Nephron (organoid): Measurements from ENCODE around the gene CSTB.

Experiments
- H3K27ac Mint-ChIP-seq, 3 experiments: 2 replicates each; pipeline ENCODE4 v1.8.0; 2020; ENCODE audit warnings: mixed read lengths in 3 of 3, mild to moderate bottlenecking in 2 of 3, moderate library complexity in 1 of 3
- H3K27me3 Mint-ChIP-seq: 2 replicates; pipeline ENCODE4 v1.8.0; 2021; ENCODE audit warnings: low read depth, mild to moderate bottlenecking, moderate library complexity, mixed read lengths
- H3K36me3 Mint-ChIP-seq: 2 replicates; pipeline ENCODE4 v1.8.0; 2020; ENCODE audit warnings: low read depth, mixed read lengths
- H3K4me1 Mint-ChIP-seq: 2 replicates; pipeline ENCODE4 v1.8.0; 2020; ENCODE audit warnings: mixed read lengths
- H3K4me3 Mint-ChIP-seq, 3 experiments: 2 replicates each; pipeline ENCODE4 v1.8.0; 2020; ENCODE audit warnings: mild to moderate bottlenecking in 3 of 3, mixed read lengths in 3 of 3, moderate library complexity in 2 of 3
- H3K9me3 Mint-ChIP-seq: 2 replicates; pipeline ENCODE4 v1.8.0; 2020; ENCODE audit warnings: mixed read lengths
- TF ChIP-seq, protein P1 (sequence below), 3 experiments: fragments of 200-600 bp; sonication (generic); IDR thresholded peaks; one replicate each; pipeline ENCODE4 v1.5.0; 2021; ENCODE audit warnings: antibody characterized with exemption in 3 of 3; ENCODE audit not compliant: unreplicated experiment in 3 of 3

Gene CSTB

DNA sequence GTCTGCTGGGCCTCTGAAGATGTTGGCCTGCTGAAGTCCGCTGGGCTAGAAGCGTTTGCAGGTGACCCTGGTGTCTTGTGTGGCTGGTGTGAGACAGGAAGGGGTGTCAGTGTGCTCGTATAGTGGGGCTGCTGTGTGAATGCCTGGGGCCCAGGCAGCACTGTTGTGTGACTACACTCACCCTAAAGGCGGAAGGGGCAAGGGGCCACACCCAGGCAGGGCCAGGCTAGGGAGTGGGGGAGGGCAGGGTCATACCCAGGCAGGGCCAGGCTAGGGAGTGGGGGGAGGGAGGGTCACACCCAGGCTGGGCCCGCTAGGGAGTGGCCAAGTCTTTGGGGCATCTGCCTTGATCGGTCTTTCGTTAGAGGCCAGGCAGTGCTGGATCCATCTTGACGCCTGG lies 32.2 kb downstream of the CSTB start:
- H3K36me3 Mint-ChIP-seq: peaks cover 23% of the 10 kb centered on the region
- peaks cover 3% of the 10 kb centered on the region for H3K27me3 Mint-ChIP-seq
- H3K4me3 Mint-ChIP-seq: no peak overlapping the region
- TF ChIP-seq, protein P1, sequence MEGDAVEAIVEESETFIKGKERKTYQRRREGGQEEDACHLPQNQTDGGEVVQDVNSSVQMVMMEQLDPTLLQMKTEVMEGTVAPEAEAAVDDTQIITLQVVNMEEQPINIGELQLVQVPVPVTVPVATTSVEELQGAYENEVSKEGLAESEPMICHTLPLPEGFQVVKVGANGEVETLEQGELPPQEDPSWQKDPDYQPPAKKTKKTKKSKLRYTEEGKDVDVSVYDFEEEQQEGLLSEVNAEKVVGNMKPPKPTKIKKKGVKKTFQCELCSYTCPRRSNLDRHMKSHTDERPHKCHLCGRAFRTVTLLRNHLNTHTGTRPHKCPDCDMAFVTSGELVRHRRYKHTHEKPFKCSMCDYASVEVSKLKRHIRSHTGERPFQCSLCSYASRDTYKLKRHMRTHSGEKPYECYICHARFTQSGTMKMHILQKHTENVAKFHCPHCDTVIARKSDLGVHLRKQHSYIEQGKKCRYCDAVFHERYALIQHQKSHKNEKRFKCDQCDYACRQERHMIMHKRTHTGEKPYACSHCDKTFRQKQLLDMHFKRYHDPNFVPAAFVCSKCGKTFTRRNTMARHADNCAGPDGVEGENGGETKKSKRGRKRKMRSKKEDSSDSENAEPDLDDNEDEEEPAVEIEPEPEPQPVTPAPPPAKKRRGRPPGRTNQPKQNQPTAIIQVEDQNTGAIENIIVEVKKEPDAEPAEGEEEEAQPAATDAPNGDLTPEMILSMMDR (IDR thresholded peaks at IDR 0.05; ENCODE audit: unreplicated experiment in 3 of 3): no peak
- no peaks in the 10 kb centered on the region for H3K9me3 Mint-ChIP-seq
- H3K27ac Mint-ChIP-seq: no peak overlapping the region
- peaks cover 14% of the 10 kb centered on the region for H3K4me1 Mint-ChIP-seq

DNA sequence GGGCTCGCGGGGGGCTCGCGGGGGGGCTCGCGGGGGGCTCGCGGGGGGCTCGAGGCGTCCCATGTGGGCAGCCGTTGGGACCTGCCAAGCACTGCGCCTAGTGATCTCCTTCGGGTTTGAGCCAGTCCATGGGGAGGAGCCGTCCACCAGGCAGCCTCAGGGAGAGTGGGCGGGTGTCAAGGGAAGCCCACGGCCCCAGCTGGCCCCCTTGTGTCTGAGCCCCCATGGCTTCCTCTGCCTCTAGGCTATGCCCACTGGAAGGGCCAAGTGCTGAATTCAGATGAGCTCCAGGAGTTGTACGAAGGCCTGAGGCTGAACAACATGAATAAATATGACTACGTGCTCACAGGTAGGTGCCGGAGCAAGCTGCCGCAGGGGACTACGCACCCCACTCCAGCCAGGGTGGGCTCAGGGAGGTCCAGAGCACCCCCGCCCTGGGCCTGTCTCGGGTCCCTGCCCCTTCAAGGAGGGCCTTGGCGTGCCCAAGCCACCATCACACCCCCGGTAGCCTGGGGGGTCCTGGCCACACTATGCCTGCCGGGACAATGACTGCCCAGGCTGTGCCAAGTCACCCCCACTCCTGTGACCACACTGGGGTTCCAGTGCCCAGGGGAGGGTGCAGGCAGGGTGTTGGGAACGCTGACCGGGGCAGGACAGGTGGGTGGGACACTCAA lies 34.5 kb downstream of the CSTB start:
- Mint-ChIP-seq H3K4me1 (peaks cover 22% of the 10 kb centered on the region), H3K27ac (peak overlapping the region in 2 of 3 experiments; percentile 55 to 77), H3K27me3 (no peaks in the 10 kb centered on the region), H3K9me3 (no peaks in the 10 kb centered on the region), H3K36me3 (peaks cover 14% of the 10 kb centered on the region), H3K4me3 (peak overlapping the region; percentile 43 to 56 (median 56))
- TF ChIP-seq, protein P1 (IDR thresholded peaks at IDR 0.05; ENCODE audit: unreplicated experiment in 3 of 3): no peak

DNA sequence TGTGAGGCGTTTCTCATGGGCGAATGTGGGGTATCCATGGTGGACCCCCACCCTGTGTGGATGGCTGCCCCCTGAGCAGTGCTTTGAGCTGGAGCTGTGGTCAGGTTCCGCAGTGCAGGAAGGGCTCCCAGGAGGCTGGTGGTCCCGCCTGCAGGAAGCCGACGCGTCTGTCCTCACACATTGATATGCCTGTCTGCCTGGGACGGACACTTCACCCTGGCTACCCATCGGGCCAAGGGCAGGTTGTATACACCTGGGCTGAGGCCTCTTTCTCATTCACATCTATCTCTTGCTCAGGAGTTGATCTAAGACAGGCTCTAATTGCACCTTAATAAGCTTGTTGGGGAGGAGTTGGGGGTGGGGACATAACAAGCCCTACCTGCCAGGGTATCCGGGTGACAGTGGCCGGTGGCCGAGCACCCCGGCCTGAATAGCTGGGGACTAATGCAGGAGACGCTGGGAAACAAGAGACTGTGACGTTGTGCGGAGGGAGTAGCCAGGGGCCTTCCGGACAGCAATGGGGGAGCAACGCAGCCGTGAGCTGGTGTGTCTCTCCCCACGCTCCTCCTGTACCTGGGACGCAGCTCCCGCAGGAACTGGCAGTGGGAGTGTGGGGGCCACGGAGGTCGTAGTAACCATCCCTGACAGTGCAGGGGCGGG lies 35.5 kb downstream of the CSTB start:
- TF ChIP-seq, protein P1 (IDR thresholded peaks at IDR 0.05; ENCODE audit: unreplicated experiment in 3 of 3): no peak
- Mint-ChIP-seq H3K27me3 (no peaks in the 10 kb centered on the region), H3K4me3 (peak overlapping the region; percentile 72 to 79 (median 78)), H3K27ac (peak overlapping the region; percentile 79 to 96 (median 95)), H3K9me3 (no peaks in the 10 kb centered on the region), H3K36me3 (peaks cover 9% of the 10 kb centered on the region), H3K4me1 (peaks cover 22% of the 10 kb centered on the region)

DNA sequence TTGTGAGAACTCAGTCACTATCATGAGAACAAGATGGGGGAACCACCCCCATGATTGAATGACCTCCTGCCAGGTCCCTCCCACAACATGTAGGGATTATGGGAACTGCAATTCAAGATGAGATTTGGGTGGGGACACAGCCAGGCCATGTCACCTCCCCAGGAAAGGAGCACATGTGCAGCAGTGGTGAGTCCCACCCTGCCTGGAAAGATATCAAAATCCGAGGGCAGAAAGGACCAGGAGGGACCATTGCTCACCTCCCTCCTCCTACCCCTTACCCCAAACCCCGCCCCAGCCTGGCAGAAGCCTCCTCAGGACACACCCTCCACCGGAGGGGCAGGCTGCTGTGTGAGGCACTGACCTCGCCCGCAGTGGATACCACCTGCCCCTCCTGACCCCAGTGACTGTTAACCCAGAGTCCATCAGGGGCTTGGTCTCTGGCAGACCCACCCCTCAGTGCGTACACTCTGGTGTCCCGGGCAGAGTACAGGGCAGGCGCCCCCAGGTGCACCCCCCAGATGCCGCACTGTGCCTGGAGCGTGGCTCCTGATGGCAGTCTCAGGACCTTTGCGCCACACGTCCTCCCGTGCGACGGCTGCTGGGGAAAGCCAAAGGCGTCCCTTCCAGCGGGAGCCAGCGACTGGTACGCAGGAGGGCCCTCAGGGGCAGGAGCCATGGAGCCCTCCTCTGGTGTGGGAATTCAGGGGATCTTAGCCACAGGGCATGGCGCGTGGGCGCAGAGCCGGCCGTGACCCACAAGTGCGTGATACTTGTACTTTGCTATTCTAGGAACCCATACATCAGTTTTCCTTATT lies 36.3 kb downstream of the CSTB start:
- peaks cover 2% of the 10 kb centered on the region for H3K36me3 Mint-ChIP-seq
- H3K27me3 Mint-ChIP-seq: no peaks in the 10 kb centered on the region
- peak overlapping the region; percentile 34 to 78 (median 72) for H3K4me3 Mint-ChIP-seq
- TF ChIP-seq, protein P1 (IDR thresholded peaks at IDR 0.05; ENCODE audit: unreplicated experiment in 3 of 3): no peak
- H3K4me1 Mint-ChIP-seq: peaks cover 25% of the 10 kb centered on the region
- no peaks in the 10 kb centered on the region for H3K9me3 Mint-ChIP-seq
- peak overlapping the region; percentile 79 to 98 (median 97) for H3K27ac Mint-ChIP-seq

DNA sequence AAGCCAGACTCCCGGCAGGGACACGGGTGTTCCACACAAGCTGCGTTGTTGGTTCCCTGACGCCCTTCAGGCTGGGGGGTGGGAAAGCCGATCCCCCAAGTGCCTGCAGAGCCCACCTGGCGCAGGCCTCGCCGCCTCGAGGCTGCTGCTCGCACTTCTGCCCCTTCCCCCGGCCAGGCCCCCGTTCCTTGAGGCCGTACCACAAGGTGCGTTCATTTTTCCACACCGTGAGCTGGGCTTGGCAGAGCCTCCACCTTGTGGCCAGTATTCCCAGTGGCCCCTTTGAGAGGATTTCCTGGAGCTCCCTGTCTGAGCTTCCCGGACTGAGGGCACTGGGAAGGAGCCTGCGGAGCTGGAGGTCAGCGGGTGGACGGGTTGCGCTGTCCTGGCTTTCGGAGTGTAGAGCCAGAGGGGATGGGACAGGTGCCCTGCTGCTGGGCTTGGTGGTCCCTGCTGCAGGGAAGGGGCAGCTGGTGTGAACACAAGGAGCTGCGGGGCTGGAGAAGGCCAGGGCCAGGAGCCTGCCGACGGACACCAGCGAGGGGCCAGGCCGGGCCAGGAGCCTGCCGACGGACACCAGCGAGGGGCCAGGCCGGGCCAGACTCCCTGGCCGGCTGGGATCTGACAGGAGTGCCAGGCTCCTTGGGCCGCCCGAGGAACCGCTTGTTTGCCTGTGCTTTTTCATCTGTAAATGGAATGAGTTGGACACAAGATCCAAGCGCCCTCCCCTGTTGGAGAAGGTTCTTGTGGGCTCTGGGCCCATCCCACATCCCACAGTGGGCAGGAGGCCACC lies 38.8 kb downstream of the CSTB start:
- TF ChIP-seq, protein P1 (IDR thresholded peaks at IDR 0.05; ENCODE audit: unreplicated experiment in 3 of 3): no peak
- peak overlapping the region; percentile 94 to 98 (median 97) for H3K27ac Mint-ChIP-seq
- no peak overlapping the region for H3K4me3 Mint-ChIP-seq
- no peaks in the 10 kb centered on the region for H3K9me3 Mint-ChIP-seq
- peaks cover 41% of the 10 kb centered on the region for H3K4me1 Mint-ChIP-seq
- H3K36me3 Mint-ChIP-seq: no peaks in the 10 kb centered on the region
- peaks cover 4% of the 10 kb centered on the region for H3K27me3 Mint-ChIP-seq
